ENCODE measurements around the gene FLT3LG. TPM values are rescaled to one million over a fixed set of nuclear protein-coding genes. Genes with fewer than 3 reads are reported as not detected.
A peak's percentile ranks its signal among the peaks of the same experiment; 100 is the strongest.

The FLT3LG gene
- total and polyA plus RNA-seq, 2 of the 8 experiments (the other 6 are each of a cell fraction or from before 2014, with no cell fraction given), result 1.6 to 3.2 TPM

GRCh38 chr19:49445997-49446396, 28.0 kb upstream of the FLT3LG start:
- Histone ChIP-seq H3K79me1 (ENCODE audit: low read depth, low read length) (peaks cover 2% of the 10 kb centered on the region), H2BK15ac (ENCODE audit: low read length) (no peak overlapping the region), H3K4me1 (replicated peaks in 1 of 4; ENCODE audit: control insufficient read depth in 3 of 4, insufficient read depth in 4 of 4, low read length in 3 of 4) (peaks cover 0 to 15% (median 13%) of the 10 kb centered on the region in 4 experiments; a peak in 6 of 7 replicates), H4K8ac (ENCODE audit: extremely low read depth, insufficient read depth, low read length) (no peak overlapping the region), H3K9me3 (ENCODE audit: insufficient read depth in 2 of 2, low read depth in 1 of 2, low read length in 1 of 2) (no peaks in the 10 kb centered on the region), H2BK12ac (ENCODE audit: low read depth, low read length) (no peak overlapping the region), H3K4me2 (ENCODE audit: insufficient read depth in 1 of 2, low read depth in 2 of 2, low read length in 2 of 2) (no peak overlapping the region), H3K23me2 (ENCODE audit: low read depth, low read length) (peaks cover 14% of the 10 kb centered on the region; the same call in 1 of the 2 replicates), H3K27me3 (replicated peaks in 1 of 4; ENCODE audit: control insufficient read depth in 3 of 4, extremely low read depth in 1 of 4, insufficient read depth in 3 of 4, low read length in 3 of 4) (peaks cover 0 to 2% (median 1%) of the 10 kb centered on the region in 4 experiments; a peak in 5 of 7 replicates), H3K14ac (ENCODE audit: insufficient read length) (no peak overlapping the region), H3K36me3 (ENCODE audit: control insufficient read depth in 2 of 4, insufficient read depth in 4 of 4, low read length in 3 of 4) (peaks cover 11 to 17% (median 12%) of the 10 kb centered on the region in 4 experiments; a peak in 6 of 8 replicates), H3K18ac (ENCODE audit: extremely low read depth, low read length) (no peak overlapping the region), H2BK5ac (ENCODE audit: low read depth, low read length) (no peak overlapping the region), H2BK120ac (replicated peaks; ENCODE audit: low read depth, low read length) (no peak overlapping the region), H3K27ac (ENCODE audit: low read depth, low read length) (no peak overlapping the region), H2BK20ac (ENCODE audit: low read length) (no peak overlapping the region), H2AK5ac (ENCODE audit: low read depth, low read length) (no peak overlapping the region), H2AFZ (ENCODE audit: low read length) (no peak overlapping the region), H3K4me3 (ENCODE audit: extremely low read depth in 1 of 4, insufficient read depth in 2 of 4, low read depth in 3 of 4, low read length in 4 of 4) (no peak overlapping the region), H3K56ac (replicated peaks; ENCODE audit: insufficient read length, low read depth, low read length) (no peak overlapping the region), H3K9ac (replicated peaks in 1 of 4; ENCODE audit: extremely low read depth in 1 of 4, low read depth in 3 of 4, low read length in 3 of 4) (no peak overlapping the region), H4K91ac (replicated peaks; ENCODE audit: insufficient read length, low read length) (no peak overlapping the region), H3K4ac (replicated peaks; ENCODE audit: insufficient read length, low read depth, low read length) (no peak overlapping the region), H4K20me1 (replicated peaks in 1 of 2; ENCODE audit: control insufficient read depth in 1 of 2, insufficient read depth in 2 of 2, low read length in 2 of 2) (peaks cover 9 to 15% of the 10 kb centered on the region in 2 experiments), H3K23ac (ENCODE audit: insufficient read length) (no peak overlapping the region), H3K79me2 (ENCODE audit: control insufficient read depth in 1 of 2, insufficient read depth in 2 of 2, low read length in 2 of 2) (peaks cover 0 to 10% of the 10 kb centered on the region in 2 experiments; a peak in 2 of 4 replicates), H4K5ac (ENCODE audit: insufficient read length, low read depth, low read length) (no peak overlapping the region)
- CTCF ChIA-PET (ENCODE audit: partially characterized antibody), result interaction anchor here (0.8 to 7.9 kb wide), 14 partner anchors 8 to 414 kb away, joined by 3 to 88 read pairs (median 3); partner anchors contain the start of gene GFY
- POLR2A ChIA-PET (ENCODE audit: partially characterized antibody), result interaction anchor here (0.7 to 1.6 kb wide), 7 partner anchors 9 to 78 kb away, joined by 3 to 9 read pairs (median 3); no protein-coding TSS in a partner anchor
- WGBS, 2 experiments (ENCODE audit: extremely low coverage in 1 of 2, insufficient coverage in 1 of 2, insufficient read length in 1 of 2, insufficient replicate concordance in 2 of 2, low coverage in 1 of 2, low lambda C conversion rate in 2 of 2, missing lambda C conversion rate in 1 of 2), result 84% methylated on average over 3 of the region's 3 CpGs; no CpG with 5 or more reads in 1 of the 2 experiments
- peak in 2 of 3 experiments; percentile 26 to 28; a peak in 2 of 4 replicates for TF ChIP-seq CTCF (IDR thresholded peaks at IDR 0.05; ENCODE audit: control extremely low read depth in 1 of 3, insufficient read depth in 1 of 3, low read depth in 1 of 3, low read length in 3 of 3)
- no peak for TF ChIP-seq TCF12 (IDR thresholded peaks at IDR 0.05; ENCODE audit: low read depth, low read length)
- TF ChIP-seq HDAC6 (IDR thresholded peaks at IDR 0.05; ENCODE audit: low read depth, low read length), result no peak
- no peak for TF ChIP-seq TBP (IDR thresholded peaks at IDR 0.05; ENCODE audit: low read depth, low read length)
- no peak for FAIRE-seq
- DNase-seq (ENCODE audit: low read depth in 1 of 2, low spot score in 2 of 2), result no peak

Data from H1 (cell line).